Measurements from ENCODE around the gene TMEM217.

TMEM217 gene

DNA sequence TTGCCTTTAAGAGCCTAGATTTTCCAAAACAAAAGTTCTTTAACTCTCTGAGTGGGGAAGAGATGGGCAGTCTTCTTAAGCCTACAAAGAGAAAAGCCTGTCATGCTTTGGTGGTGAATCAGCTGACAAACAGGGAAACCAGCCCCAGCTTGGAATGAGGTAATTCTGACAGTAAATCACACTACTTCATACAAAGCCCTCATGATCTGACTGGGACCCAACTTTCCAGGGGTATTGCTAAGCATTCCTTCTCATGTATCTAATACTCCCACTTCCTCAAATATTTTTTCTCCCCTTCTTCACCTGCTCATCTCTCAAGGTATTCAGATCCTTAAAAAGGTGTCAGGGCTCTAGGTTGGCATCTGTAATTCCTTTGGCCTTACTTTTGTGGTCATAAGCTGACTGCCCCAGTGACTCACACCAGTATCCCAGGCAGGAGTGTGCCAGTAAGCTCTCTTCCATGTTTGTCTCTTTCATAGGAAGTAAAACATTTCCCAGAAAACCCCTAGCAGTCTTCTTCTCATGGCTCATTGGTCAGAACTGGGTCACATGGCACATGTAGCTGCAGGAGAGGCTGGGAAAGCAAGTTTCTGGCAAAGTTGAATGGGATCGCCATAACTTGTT lies 15.4 kb downstream of the TMEM217 start (continued):
- peak; percentile 81 for TF ChIP-seq SP7 (tag by site-specific recombination; IDR thresholded peaks at IDR 0.05)
- peak; percentile 65; the same call in 1 of the 2 replicates for TF ChIP-seq HIC1 (tag by site-specific recombination; IDR thresholded peaks at IDR 0.05)
- TF ChIP-seq ZNF701 (tag by site-specific recombination; IDR thresholded peaks at IDR 0.05) = no peak
- peak; percentile 66; the same call in 1 of the 2 replicates for TF ChIP-seq ZFP69B (tag by site-specific recombination; IDR thresholded peaks at IDR 0.05)
- peak; percentile 94 for TF ChIP-seq ZEB2 (tag by site-specific recombination; IDR thresholded peaks at IDR 0.05)
- 0 out of 2 replicates have a peak, but pooled peaks have one; percentile 10 for TF ChIP-seq ZBTB20 (tag by site-specific recombination; IDR thresholded peaks at IDR 0.05)
- no peak for TF ChIP-seq ZNF501 (tag by site-specific recombination; IDR thresholded peaks at IDR 0.05)
- no peak for TF ChIP-seq WT1 (tag by site-specific recombination; IDR thresholded peaks at IDR 0.05)
- TF ChIP-seq ZNF488 (tag by site-specific recombination; IDR thresholded peaks at IDR 0.05) = no peak
- no peak for TF ChIP-seq TCF7L2 (IDR thresholded peaks at IDR 0.05; ENCODE audit: borderline replicate concordance, low read depth, low read length)
- TF ChIP-seq ZNF560 (tag by site-specific recombination; IDR thresholded peaks at IDR 0.05; ENCODE audit: borderline replicate concordance) = no peak
- peak; percentile 88 for TF ChIP-seq ZNF639 (tag by site-specific recombination; IDR thresholded peaks at IDR 0.05)
- no peak for TF ChIP-seq ZBTB8A (tag by site-specific recombination; IDR thresholded peaks at IDR 0.05)
- TF ChIP-seq HOXA7 (CRISPR knock-in tag; IDR thresholded peaks at IDR 0.05; ENCODE audit: borderline replicate concordance) = no peak
- no peak for TF ChIP-seq ZNF707 (tag by site-specific recombination; IDR thresholded peaks at IDR 0.05)
- no peak for TF ChIP-seq ZNF174 (tag by site-specific recombination; IDR thresholded peaks at IDR 0.05)
- TF ChIP-seq ZXDB (tag by site-specific recombination; IDR thresholded peaks at IDR 0.05) = peak; percentile 90
- TF ChIP-seq BCL6B (tag by site-specific recombination; IDR thresholded peaks at IDR 0.05) = no peak; the same call in 1 of the 2 replicates
- no peak for TF ChIP-seq ZNF221 (tag by site-specific recombination; IDR thresholded peaks at IDR 0.05; ENCODE audit: borderline replicate concordance)
- peak; percentile 84 for TF ChIP-seq MYNN (tag by site-specific recombination; IDR thresholded peaks at IDR 0.05; ENCODE audit: borderline replicate concordance)
- TF ChIP-seq ZNF433 (tag by site-specific recombination; IDR thresholded peaks at IDR 0.05; ENCODE audit: low read depth) = no peak
- TF ChIP-seq ZNF214 (tag by site-specific recombination; IDR thresholded peaks at IDR 0.05; ENCODE audit: borderline replicate concordance) = no peak
- no peak for TF ChIP-seq ZNF266 (tag by site-specific recombination; IDR thresholded peaks at IDR 0.05; ENCODE audit: low read depth)
- TF ChIP-seq ZNF629 (tag by site-specific recombination; IDR thresholded peaks at IDR 0.05) = peak; percentile 93
- no peak for TF ChIP-seq ZNF302 (tag by site-specific recombination; IDR thresholded peaks at IDR 0.05; ENCODE audit: low read depth)
- TF ChIP-seq ZFHX2 (tag by site-specific recombination; conservative IDR thresholded peaks at IDR 0.05) = 0 out of 2 replicates have a peak, but pooled peaks have one; percentile 26
- TF ChIP-seq ZNF211 (tag by site-specific recombination; IDR thresholded peaks at IDR 0.05; ENCODE audit: low read depth) = no peak
- TF ChIP-seq SP3 (tag by site-specific recombination; IDR thresholded peaks at IDR 0.05) = peak; percentile 55
- 0 out of 2 replicates have a peak, but pooled peaks have one; percentile 50 for TF ChIP-seq ZNF24 (tag by site-specific recombination; IDR thresholded peaks at IDR 0.05)
- peak; percentile 79 for TF ChIP-seq ZBTB21 (tag by site-specific recombination; IDR thresholded peaks at IDR 0.05)
- no peak for TF ChIP-seq ZNF155 (tag by site-specific recombination; IDR thresholded peaks at IDR 0.05)
- no peak for TF ChIP-seq EGR2 (tag by site-specific recombination; IDR thresholded peaks at IDR 0.05; ENCODE audit: low read depth)
- TF ChIP-seq ZBTB17 (tag by site-specific recombination; IDR thresholded peaks at IDR 0.05) = peak; percentile 54
- TF ChIP-seq KLF10 (tag by site-specific recombination; IDR thresholded peaks at IDR 0.05) = peak; percentile 48
- no peak for TF ChIP-seq ZSCAN30 (tag by site-specific recombination; IDR thresholded peaks at IDR 0.05)
- no peak for TF ChIP-seq GFI1B (tag by site-specific recombination; IDR thresholded peaks at IDR 0.05)
- TF ChIP-seq ZNF776 (tag by site-specific recombination; IDR thresholded peaks at IDR 0.05; ENCODE audit: borderline replicate concordance) = no peak
- TF ChIP-seq HOXC10 (CRISPR knock-in tag; IDR thresholded peaks at IDR 0.05) = no peak
